Stimulated activated CD4-positive, alpha-beta T cell treated with anti-CD3 and anti-CD28 coated beads, Interleukin-4, amount 100 ng/mL, for 24 hours (primary cell): Measurements from ENCODE around the gene TIAL1.
"Not testable (repeated sequence)": the region's sequence is repeated elsewhere in the genome, so short reads cannot be mapped to it uniquely, and the experiment has no call there.

Source experiments
- DNase-seq: peaks from one replicate; pipeline ENCODE4 v3.0.0-alpha.2; 2020

TIAL1 gene

DNA sequence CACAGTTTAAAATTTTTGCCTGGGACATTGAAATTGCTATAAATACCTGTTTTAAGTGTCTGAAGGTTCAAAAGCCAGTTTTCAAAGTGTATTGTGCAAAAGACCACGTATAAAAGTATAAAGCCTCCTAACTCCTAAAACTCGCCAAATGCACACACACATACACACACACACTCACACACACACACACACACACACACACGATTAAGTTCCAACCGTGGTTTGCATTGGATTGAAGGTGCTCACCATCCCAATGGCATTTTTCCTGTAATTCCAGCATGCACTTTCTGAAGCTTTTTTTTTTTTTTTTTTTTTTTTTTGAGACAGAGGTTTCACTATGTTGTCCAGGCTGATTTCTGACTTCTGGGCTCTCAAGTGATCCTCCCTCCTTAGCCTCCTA lies 51.5 kb downstream of the TIAL1 start:
- no peak for DNase-seq

- DNase-seq = no peak
These were observed 52.7 kb downstream of the TIAL1 start for GRCh38 chr10:119543814-119544642.

DNA sequence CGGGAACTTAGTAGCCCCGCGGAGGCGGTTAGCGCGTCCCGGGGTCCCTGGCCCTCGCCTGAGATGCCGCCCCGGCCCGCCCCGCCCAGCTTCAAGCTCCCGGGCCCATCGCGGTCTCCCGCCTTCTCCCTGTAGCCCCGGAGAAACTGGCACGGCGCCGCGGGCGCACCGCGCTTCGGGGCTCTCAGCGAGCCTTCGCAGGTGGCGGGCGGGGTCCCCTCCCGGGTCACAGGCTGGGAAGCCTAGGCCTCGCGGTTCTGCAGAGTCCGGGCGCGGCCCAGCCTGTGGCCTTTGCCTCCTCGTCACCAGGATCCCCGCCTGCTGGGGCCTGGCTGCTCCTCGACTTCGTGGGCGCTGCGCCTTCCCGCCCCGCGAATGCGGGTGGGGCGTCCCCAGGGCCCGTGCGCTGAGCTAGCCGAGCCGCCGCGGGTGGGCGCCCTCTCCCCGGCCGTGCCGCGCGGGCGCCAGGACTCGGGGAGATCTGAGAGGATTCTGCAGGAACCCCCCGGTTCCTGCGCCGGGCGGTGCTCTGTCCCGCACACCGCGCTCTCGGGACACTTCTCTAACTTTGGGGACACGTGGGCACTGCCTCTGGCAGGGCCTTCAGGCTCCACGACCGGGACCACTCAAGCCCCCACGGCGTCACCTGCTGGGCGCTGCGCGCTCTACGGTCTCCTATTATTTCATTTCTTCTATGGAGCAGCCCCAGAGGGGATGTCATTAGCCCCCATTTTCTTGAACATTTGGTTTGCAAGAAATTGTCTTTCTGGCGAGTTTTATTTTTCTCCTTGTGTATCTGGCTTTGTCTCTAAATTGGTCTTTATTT lies 53.6 kb downstream of the TIAL1 start:
- DNase-seq = peak; percentile 72

DNA sequence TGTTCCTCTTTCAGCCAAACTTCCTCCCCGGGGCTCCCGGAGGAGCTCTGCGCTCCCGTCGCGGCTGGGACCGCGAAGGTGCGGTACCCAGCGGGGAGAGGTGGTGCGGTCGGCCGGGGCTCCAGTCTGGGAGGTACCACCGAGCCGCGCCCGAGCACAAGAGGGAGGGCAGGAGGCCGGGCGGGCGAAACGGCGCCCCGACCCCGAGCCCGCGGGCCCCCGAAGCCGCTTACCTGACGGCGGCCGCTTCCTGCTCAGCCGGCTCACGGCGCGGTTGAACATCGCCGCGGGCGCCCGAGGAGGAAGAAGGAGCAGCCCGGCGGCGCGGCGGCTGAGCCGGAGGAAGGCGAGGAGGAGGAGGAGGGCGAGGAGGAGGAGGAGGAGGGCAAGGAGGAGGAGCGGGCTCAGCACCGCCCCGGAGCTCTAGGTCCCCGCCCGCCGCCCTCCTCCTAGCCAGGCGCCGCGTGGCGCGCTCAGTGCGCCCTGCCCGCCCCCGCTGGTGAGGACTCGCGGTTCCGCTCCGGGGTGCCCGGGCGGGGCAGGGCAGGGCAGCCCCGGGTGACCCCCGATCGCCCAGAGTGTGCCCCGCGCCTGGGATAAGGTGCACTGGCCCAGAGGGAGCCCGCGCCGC lies 54.3 kb downstream of the TIAL1 start, which contains the start of gene RGS10:
RGS10 (minus strand) TSS at position 363 of the 631 bp plus-strand sequence; CDS start at position 282, 81 bp downstream.
- DNase-seq = peak; percentile 87

DNA sequence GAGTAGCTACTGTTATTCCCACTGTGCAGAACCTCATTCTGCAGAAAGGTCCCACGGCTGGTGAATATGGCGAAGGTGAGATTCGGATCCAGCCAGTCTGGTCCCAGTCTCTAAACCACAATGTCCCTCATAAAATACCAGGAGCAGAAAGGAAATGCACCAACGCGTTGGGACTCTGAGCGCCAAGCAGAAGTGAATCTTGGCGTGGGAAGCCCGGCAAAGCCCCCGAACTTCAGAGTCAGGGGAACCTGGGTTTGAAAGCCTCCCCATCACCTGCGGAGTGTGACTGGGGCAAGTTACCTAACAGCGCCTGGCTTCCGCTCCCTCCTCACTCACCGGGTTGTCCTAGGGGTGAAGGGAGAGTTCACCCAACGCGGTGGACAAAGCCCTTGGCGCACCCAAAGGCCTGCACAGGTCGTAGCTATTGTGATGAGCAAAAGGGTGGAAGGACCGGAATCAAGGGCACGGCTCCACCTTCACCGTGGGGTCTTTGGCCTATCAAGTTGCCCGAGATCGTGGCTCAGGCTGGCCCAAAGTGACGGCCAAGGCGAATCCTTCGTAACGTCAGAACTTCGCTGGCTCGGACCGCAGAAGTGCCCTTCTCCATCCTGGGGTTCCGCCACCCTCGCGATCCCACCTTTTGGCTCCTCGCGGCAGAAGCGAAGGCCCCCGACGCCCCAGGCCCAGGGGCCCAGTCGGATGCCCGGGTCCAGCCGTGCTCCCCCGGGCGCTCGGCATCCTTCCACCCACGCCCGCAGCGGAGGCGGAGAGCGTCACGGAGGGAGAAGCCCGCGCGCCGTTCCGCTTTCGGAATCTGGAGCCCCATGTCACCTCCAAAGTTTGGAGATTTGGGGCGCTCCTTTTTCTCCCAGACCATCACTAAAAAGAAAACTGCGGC lies 55.1 kb downstream of the TIAL1 start:
- DNase-seq = peak; percentile 71

DNA sequence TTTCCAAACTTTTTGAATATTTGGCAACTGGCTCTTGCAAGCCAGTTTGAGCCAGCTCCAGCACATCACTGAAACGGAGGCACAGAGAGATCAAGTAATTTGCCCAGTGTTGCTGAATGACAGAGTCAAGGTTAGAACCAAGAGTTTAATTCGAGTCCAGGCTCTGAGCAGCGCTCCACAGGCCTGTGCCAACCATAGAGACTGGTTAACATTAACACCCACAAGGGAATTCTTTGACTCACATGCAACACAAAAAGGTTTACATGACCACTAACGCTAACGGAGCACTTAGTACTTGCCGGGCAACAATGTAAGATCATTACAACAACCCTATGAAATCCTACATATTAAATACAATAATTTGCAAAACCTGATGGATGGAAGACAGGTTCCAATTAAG lies 55.7 kb downstream of the TIAL1 start:
- peak; percentile 42 for DNase-seq

DNA sequence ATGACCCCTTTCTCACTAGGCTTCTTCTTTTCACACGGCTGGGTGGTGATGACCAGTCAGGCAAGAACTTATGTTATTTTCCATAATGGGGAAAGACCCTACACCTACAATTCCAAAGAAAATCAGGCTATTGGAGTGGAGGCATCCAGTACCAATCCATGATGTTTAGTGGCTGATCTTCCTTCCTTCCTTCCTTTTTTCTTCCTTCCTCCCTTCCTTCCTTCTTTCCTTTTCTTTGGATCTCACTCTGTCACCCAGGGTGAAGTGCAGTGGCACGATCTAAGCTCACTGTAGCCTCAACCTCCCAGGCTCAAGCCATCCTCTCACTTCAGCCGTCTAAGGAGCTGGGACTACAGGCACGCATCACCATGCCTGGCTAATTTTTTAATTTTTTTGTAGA lies 56.7 kb downstream of the TIAL1 start:
- DNase-seq = no peak

GRCh38 chr10:119539359-119539825 lies 57.4 kb downstream of the TIAL1 start:
- DNase-seq = no peak

DNA sequence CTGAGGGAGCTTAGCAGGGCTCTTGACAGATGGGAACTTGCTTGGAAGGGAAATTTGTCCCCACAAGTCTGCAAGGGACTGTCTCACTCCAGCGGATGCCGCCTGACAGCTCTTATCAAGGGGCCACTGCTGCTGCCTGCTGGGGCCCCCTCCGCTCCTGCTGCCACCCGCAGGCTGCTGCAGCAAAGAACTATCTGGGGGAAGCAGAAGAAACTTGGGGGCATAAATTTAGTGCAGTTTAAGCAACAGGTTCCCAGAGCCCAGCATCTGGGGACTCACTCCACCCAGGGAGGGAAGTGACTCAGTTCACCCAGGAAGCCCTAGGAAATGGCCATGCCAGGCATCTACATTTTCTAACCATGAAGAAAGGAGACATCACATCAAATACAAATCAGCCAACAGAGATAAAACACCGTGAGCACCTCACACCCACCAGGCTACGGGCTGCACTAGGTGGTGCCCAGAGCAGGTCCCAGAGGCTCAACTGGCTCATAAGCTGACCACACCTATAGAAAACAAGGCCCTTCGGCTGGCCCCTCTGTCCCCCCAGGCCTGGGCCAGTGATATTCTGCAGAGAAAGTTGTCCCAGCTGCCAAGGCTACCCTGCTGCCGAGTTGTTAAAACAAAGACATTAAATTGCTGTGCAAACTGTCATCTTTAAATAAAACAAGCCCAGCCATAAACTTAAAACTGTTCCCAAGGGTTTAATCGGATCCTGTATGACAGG lies 58.0 kb downstream of the TIAL1 start:
- DNase-seq = peak; percentile 57

- no peak for DNase-seq
These were observed 58.7 kb downstream of the TIAL1 start for GRCh38 chr10:119537953-119538630.

GRCh38 chr10:119536508-119537025 lies 60.2 kb downstream of the TIAL1 start:
- DNase-seq = no peak

DNA sequence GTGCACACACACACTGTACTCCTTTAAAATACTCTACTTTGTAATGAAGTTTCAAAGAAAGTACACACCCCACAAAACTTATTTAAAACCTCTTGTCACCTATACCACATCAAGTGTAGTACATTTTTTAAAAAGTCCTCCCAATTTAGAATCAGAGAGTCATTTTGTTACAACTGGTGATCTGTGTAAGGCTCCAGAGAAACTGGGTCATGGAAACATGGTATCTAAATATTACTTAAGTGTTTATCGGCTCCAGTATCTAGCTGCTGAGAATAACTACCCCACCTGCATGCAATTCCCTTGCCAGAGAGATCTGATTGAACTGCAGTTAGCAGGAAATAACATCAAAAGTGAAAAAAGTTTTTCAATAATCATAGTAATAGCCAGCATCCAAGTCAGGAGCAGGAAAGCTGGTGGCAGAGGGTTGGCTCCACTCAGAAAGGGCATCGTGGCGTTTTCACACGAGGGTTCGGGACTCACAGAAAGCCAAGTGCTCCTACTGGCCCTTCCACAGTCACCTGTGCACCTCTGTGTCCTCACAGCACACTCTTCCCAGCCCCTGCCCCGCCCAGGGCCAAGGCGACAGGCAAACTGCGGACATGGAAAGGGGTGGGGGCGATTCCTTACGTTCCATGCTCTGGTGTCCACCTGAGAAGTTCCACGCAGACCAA lies 60.8 kb downstream of the TIAL1 start:
- no peak for DNase-seq

DNA sequence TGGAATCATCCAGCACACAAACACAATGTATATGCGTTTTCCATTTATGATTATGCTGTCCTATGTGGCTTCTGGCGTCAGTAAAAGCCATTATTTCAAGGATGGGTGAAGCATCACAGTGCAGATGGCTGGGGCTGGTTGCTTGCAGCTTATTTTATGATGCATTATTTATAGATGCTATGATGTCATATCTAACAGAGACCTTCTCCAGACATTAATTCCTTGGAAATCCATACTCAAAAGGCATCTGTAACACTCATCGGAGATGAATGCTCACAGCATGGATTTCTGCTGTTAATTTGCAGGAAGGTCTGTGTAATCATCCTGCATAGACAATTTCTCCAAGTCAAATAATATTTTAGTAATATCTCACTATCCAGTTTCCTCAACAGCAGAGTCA lies 61.5 kb downstream of the TIAL1 start:
- DNase-seq = no peak

GRCh38 chr10:119533473-119533872 lies 63.3 kb downstream of the TIAL1 start:
- no peak for DNase-seq

DNA sequence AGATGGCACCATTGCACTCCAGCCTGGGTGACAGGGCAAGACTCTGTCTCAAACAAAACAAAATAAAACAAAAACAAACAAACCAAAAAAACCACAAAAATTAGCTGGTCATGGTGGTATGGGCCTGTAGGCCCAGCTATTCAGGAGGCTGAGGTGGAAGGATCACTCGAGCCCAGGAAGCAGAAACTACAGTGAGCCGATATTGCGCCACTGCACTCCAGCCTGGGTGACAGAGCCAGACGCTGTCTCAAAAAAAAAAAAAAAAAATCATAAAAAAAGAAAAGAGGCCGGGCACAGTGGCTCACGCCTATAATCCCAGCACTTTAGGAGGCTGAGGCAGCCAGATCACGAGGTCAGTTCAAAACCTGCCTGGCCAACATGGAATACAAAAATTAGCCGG lies 64.0 kb downstream of the TIAL1 start:
- DNase-seq = not testable (repeated sequence)

DNA sequence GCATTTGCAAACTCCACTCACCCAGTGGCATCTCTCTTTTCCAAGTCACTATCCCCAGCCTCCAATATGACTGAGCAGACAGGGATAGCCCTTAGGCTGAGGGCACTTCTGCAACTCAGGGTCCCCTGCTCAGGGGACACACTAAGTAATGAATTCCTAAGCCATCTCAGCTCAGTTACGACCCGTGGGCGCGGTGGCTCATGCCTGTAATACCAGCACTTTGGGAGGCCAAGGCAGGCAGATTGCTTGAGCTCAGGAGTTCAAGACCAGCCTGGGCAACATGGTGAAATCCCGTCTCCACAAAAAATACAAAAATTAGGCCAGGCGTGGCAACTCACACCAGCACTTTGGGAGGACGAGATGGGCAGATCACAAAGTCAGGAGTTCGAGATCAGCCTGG lies 64.5 kb downstream of the TIAL1 start:
- not testable (repeated sequence) for DNase-seq

GRCh38 chr10:119531067-119531466 lies 65.7 kb downstream of the TIAL1 start:
- no peak for DNase-seq

GRCh38 chr10:119528663-119529237 lies 68.0 kb downstream of the TIAL1 start:
- DNase-seq = not testable (repeated sequence)
